GM12891 (cell line): ENCODE measurements around the gene POLA1.

Source experiments
- POLR2A ChIP-seq: IDR thresholded peaks from 2 replicates; pipeline ENCODE4 v1.6.1; 2011; ENCODE audit warnings: low read depth, low read length, control low read depth
- SPI1 ChIP-seq: IDR thresholded peaks from 2 replicates; pipeline ENCODE4 v1.6.1; 2011; ENCODE audit warnings: low read depth, low read length, control low read depth
- TAF1 ChIP-seq: IDR thresholded peaks from 2 replicates; pipeline ENCODE4 v1.6.1; 2011; ENCODE audit warnings: low read depth, low read length, control low read depth

DNA sequence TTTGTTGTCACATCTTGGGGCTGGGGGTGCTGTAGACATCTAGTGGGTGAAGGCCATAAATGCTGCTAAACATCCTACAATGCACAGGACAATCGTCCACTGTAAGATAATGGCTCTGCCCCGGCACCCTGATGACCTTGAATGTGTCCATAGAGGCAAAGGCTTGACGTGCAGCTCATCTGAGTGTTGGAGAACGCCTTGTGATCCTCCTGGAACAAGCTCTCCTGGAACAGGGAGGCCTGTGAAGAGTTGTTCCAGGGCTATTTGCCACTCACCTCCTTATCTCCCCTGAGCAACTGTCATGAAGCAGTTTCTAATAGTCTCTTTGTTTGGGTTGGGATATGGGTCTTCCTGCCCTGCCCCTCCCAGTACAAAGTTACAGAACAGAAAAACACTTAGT, 31.4 kb upstream of the POLA1 start:
- TF ChIP-seq POLR2A (no peak), TAF1 (no peak), SPI1 (no peak)
